Measurements from ENCODE around the gene CD300A.
"Not testable (repeated sequence)": the region's sequence is repeated elsewhere in the genome, so short reads cannot be mapped to it uniquely, and the experiment has no call there.

The CD300A gene

DNA sequence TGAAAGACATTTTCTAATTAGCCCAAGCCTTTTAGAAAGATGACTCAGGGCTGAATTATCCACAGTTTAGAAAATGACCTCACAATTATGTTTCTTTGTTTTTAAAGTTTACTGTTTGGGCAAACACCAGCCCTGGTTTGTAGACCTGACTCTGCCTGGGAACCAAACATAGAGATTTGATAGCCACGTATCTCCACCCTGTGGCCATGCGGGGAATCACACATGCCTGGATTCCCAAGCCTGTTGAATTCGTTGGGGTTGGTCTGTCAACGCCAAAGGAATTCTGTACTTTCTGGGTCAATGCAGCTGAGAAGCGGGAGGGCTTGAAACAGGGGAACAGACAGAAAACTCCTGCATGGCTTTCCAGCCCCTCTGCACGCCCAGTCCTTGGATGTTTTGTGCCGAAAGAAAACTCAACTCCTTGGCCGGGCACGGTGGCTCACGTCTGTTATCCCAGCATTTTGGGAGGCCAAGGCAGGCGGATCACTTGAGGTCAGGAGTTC, 26.9 kb downstream of the CD300A start:
- H3K9me3 ChIP-seq (ENCODE audit: control insufficient read depth, insufficient read depth, low read length) = no peaks in the 10 kb centered on the region; the same call in 1 of the 2 replicates
- no peaks in the 10 kb centered on the region for H3K36me3 ChIP-seq (ENCODE audit: insufficient read depth, low read length)
- no peak overlapping the region for H3K9ac ChIP-seq (ENCODE audit: low read depth, low read length)
- H3K4me1 ChIP-seq (ENCODE audit: insufficient read depth, low read length) = no peaks in the 10 kb centered on the region

- H3K9me3 ChIP-seq (ENCODE audit: control insufficient read depth, insufficient read depth, low read length) = no peaks in the 10 kb centered on the region
- no peak overlapping the region for H3K9ac ChIP-seq (ENCODE audit: low read depth, low read length)
- no peaks in the 10 kb centered on the region for H3K36me3 ChIP-seq (ENCODE audit: insufficient read depth, low read length)
- no peaks in the 10 kb centered on the region for H3K4me1 ChIP-seq (ENCODE audit: insufficient read depth, low read length)
Measured at GRCh38 chr17:74497471-74497870, 31.0 kb downstream of the CD300A start.

DNA sequence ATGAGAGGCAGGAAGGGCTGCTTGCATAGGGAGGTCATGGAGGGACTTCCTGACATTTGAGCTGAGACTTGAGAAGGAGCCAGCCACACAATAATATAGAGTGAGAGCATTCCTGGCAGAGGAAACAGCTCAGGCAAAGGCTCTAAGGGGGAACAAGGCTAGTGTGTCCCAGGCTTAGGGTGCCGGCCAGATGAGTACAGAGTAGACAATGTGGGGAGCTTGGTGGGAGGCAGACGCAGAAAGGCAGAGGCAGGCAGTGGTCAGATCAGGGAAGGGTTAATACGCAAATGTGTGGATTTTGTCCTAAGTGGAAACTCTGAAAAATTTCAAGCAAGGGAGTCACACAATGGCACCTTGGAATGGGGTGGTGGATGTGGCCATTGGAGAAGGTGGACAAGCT, 33.6 kb downstream of the CD300A start:
- Histone ChIP-seq H3K36me3 (ENCODE audit: insufficient read depth, low read length) (no peaks in the 10 kb centered on the region), H3K9me3 (ENCODE audit: control insufficient read depth, insufficient read depth, low read length) (no peaks in the 10 kb centered on the region), H3K4me1 (ENCODE audit: insufficient read depth, low read length) (no peaks in the 10 kb centered on the region), H3K9ac (ENCODE audit: low read depth, low read length) (no peak overlapping the region)

- Histone ChIP-seq H3K4me1 (ENCODE audit: insufficient read depth, low read length) (no peaks in the 10 kb centered on the region), H3K36me3 (ENCODE audit: insufficient read depth, low read length) (no peaks in the 10 kb centered on the region), H3K9me3 (ENCODE audit: control insufficient read depth, insufficient read depth, low read length) (no peaks in the 10 kb centered on the region), H3K9ac (ENCODE audit: low read depth, low read length) (no peak overlapping the region)
Measured at GRCh38 chr17:74502861-74503260, 36.4 kb downstream of the CD300A start.

GRCh38 chr17:74503949-74504348, 37.5 kb downstream of the CD300A start:
- not testable (repeated sequence) for H3K9ac ChIP-seq (ENCODE audit: low read depth, low read length); H3K4me1 ChIP-seq (ENCODE audit: insufficient read depth, low read length); H3K9me3 ChIP-seq (ENCODE audit: control insufficient read depth, insufficient read depth, low read length); H3K36me3 ChIP-seq (ENCODE audit: insufficient read depth, low read length)

GRCh38 chr17:74508156-74508555, 41.7 kb downstream of the CD300A start:
- no peaks in the 10 kb centered on the region for H3K4me1 ChIP-seq (ENCODE audit: insufficient read depth, low read length)
- no peaks in the 10 kb centered on the region for H3K9me3 ChIP-seq (ENCODE audit: control insufficient read depth, insufficient read depth, low read length)
- H3K9ac ChIP-seq (ENCODE audit: low read depth, low read length) = no peak overlapping the region
- no peaks in the 10 kb centered on the region for H3K36me3 ChIP-seq (ENCODE audit: insufficient read depth, low read length)

DNA sequence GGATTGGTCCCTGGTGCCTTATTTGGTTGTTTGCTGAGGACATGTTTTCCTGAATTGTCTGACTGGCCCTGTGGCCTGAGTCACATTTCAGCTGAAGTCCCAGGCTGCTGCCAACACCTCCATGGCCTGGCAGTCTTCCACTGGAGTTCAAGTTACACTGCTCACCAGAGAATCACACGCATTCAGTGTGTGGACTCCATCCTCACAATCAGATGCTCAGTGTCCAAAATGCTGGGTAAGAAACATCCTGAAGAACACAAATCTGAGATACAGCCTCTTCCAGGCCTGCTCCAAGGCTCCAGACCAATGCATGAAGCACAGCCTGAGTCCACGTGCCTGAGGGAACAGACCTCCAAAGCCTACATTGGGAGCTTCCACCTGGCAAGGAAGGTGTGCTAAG, 45.6 kb downstream of the CD300A start:
- Histone ChIP-seq H3K4me1 (ENCODE audit: insufficient read depth, low read length) (no peaks in the 10 kb centered on the region), H3K9ac (ENCODE audit: low read depth, low read length) (no peak overlapping the region), H3K9me3 (ENCODE audit: control insufficient read depth, insufficient read depth, low read length) (peaks cover 9% of the 10 kb centered on the region)

DNA sequence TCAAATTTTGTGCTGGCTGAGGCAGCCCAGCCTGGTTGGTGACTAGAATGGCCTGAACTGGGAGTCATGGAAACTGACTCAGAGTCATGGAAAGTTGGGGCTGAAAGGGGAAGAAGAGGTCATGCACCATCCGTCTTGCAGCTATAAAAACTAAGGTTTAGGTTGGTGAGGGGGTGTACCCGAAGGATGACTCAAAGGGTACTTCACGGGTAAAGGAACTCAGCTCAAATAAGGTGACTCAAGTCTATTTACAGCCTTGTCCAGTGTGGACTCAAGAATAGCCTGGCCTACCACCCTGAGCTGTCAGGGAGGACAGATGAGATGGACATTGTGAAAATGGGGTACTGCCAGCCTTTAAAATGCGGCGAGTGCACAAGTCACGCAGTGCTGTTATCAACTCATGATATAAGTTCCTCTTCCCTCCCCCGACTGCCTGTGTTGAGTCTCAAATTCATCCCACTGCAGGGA, 46.2 kb downstream of the CD300A start:
- no peaks in the 10 kb centered on the region for H3K36me3 ChIP-seq (ENCODE audit: insufficient read depth, low read length)
- H3K9me3 ChIP-seq (ENCODE audit: control insufficient read depth, insufficient read depth, low read length) = peaks cover 9% of the 10 kb centered on the region
- H3K4me1 ChIP-seq (ENCODE audit: insufficient read depth, low read length) = no peaks in the 10 kb centered on the region
- H3K9ac ChIP-seq (ENCODE audit: low read depth, low read length) = no peak overlapping the region

More for the DNA sequence above, 45.6 kb downstream of the CD300A start:
- no peaks in the 10 kb centered on the region for H3K36me3 ChIP-seq (ENCODE audit: insufficient read depth, low read length)

GRCh38 chr17:74513987-74514631, 47.7 kb downstream of the CD300A start:
- Histone ChIP-seq H3K9ac (ENCODE audit: low read depth, low read length) (no peak overlapping the region), H3K4me1 (ENCODE audit: insufficient read depth, low read length) (no peaks in the 10 kb centered on the region), H3K9me3 (ENCODE audit: control insufficient read depth, insufficient read depth, low read length) (peaks cover 9% of the 10 kb centered on the region), H3K36me3 (ENCODE audit: insufficient read depth, low read length) (no peaks in the 10 kb centered on the region)

DNA sequence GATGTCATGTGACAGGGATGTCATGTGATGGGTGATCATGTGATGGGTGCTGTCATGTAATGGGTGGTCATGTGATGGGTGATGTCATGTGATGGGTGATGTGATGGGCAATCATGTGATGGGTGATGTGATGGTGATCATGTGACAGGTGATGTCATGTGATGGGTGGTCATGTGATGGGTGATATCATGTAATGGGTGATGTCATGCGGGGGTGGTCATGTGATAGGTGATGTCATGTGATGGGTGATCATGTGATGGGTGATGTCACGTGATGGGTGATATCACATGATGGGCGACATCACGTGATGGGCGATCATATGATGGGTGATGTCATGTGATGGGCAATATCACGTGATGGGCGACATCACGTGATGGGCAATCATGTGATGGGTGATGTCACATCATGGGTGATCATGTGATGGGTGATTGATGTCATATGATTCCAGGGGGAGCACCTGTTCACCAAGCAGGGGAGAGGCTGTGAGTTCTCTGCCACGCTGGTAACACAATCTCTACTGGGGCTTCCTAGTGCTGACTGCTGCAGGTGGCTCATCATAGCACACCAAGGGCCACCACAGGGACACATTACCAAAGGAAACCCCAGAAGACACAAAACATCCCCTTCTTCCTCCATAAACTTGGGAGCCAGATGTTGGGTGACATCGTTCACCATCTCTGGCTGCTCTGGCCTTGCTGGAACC, 48.3 kb downstream of the CD300A start:
- H3K9ac ChIP-seq (ENCODE audit: low read depth, low read length) = no peak overlapping the region
- no peaks in the 10 kb centered on the region for H3K36me3 ChIP-seq (ENCODE audit: insufficient read depth, low read length)
- peaks cover 9% of the 10 kb centered on the region for H3K9me3 ChIP-seq (ENCODE audit: control insufficient read depth, insufficient read depth, low read length)
- no peaks in the 10 kb centered on the region for H3K4me1 ChIP-seq (ENCODE audit: insufficient read depth, low read length)

GRCh38 chr17:74515941-74516340, 49.5 kb downstream of the CD300A start:
- H3K4me1 ChIP-seq (ENCODE audit: insufficient read depth, low read length) = no peaks in the 10 kb centered on the region
- H3K9ac ChIP-seq (ENCODE audit: low read depth, low read length) = no peak overlapping the region
- peaks cover 9% of the 10 kb centered on the region for H3K9me3 ChIP-seq (ENCODE audit: control insufficient read depth, insufficient read depth, low read length)
- no peaks in the 10 kb centered on the region for H3K36me3 ChIP-seq (ENCODE audit: insufficient read depth, low read length)

GRCh38 chr17:74516561-74517328, 50.3 kb downstream of the CD300A start:
- H3K4me1 ChIP-seq (ENCODE audit: insufficient read depth, low read length) = no peaks in the 10 kb centered on the region
- no peak overlapping the region for H3K9ac ChIP-seq (ENCODE audit: low read depth, low read length)
- H3K9me3 ChIP-seq (ENCODE audit: control insufficient read depth, insufficient read depth, low read length) = peaks cover 9% of the 10 kb centered on the region
- H3K36me3 ChIP-seq (ENCODE audit: insufficient read depth, low read length) = no peaks in the 10 kb centered on the region

DNA sequence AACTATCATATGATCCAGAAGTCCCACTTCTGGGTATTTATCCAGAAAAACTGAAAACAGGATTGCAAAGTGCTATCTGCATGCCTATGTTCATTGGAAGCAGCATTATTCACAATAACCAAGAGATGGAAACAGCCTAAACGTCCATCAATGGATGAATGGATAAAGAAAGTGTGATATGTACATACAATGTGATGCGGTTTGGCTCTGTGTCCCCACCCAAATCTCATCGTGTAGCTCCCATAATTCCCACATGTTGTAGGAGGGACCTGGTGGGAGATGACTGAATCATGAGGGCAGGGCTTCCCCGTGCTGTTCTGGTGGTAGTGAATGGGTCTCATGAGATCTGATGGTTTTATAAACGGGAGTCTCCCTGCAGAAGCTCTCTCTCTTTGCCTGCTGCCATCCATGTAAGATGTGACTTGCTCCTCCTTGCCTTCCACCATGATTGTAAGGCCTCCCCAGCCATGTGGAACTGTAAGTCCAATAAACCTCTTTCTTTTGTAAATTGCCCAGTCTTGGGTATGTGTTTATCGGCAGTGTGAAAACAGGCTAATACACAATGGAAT, 52.1 kb downstream of the CD300A start:
- H3K9me3 ChIP-seq (ENCODE audit: control insufficient read depth, insufficient read depth, low read length); H3K4me1 ChIP-seq (ENCODE audit: insufficient read depth, low read length): not testable (repeated sequence)

DNA sequence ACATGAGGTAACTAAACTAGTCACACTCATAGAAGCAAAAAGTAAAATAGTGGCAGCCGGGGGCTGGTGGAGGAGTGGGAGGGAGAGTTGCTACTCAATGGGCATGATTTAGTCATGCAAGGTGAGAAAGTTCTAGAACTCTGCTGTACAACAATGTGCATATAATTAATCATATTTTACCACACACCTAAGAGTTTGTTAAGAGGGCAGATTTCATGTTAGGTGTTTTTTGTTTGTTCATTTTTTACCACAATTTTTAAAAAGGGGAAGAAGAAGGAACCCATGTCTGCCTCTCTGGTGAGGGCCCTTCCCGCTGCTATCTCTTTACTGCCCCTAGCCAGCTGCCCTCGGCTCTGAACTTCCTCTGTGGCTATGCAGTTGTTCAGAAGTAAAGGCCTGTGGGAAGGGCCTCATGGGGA, 53.6 kb downstream of the CD300A start:
- no peak overlapping the region for H3K9ac ChIP-seq (ENCODE audit: low read depth, low read length)
- H3K9me3 ChIP-seq (ENCODE audit: control insufficient read depth, insufficient read depth, low read length) = no peaks in the 10 kb centered on the region; the same call in 1 of the 2 replicates
- H3K36me3 ChIP-seq (ENCODE audit: insufficient read depth, low read length) = no peaks in the 10 kb centered on the region
- no peaks in the 10 kb centered on the region for H3K4me1 ChIP-seq (ENCODE audit: insufficient read depth, low read length)

More for the DNA sequence above, 52.1 kb downstream of the CD300A start:
- not testable (repeated sequence) for H3K9ac ChIP-seq (ENCODE audit: low read depth, low read length); H3K36me3 ChIP-seq (ENCODE audit: insufficient read depth, low read length)
